OCI-LY3 (cell line): ENCODE data around the gene MAP2K6.

Experiments used
- H2AFZ ChIP-seq: fragments of 200-600, 300-600 bp; shearing (Covaris generic); 2 replicates; pipeline ENCODE4 v1.6.0; 2014; ENCODE audit warnings: antibody characterized with exemption, low read depth, low read length
- H3K27ac ChIP-seq: fragments of 200-600, 300-600 bp; sonication (generic); 2 replicates; pipeline ENCODE4 v1.5.1; 2014; ENCODE audit warnings: mild to moderate bottlenecking, low read length, moderate library complexity, mixed read lengths
- H3K27me3 ChIP-seq: fragments of 200-600, 300-600 bp; sonication (generic); 2 replicates; pipeline ENCODE4 v1.6.1; 2014; ENCODE audit warnings: low read depth, low read length, mixed read lengths
- H3K36me3 ChIP-seq: fragments of 200-600, 300-600 bp; sonication (generic); replicated peaks from 2 replicates; pipeline ENCODE3; 2014; ENCODE audit warnings: low read depth, low read length, mixed read lengths
- H3K4me1 ChIP-seq: fragments of 300-600, 200-600 bp; sonication (generic); 2 replicates; pipeline ENCODE4 v1.6.1; 2014; ENCODE audit warnings: low read length, mixed read lengths
- H3K4me2 ChIP-seq: fragments of 200-600, 300-600 bp; sonication (generic); 2 replicates; pipeline ENCODE4 v1.6.1; 2014; ENCODE audit warnings: low read length, mixed read lengths
- H3K4me3 ChIP-seq: fragments of 300-600, 200-600 bp; sonication (generic); 2 replicates; pipeline ENCODE4 v1.5.1; 2014; ENCODE audit warnings: antibody characterized with exemption, mild to moderate bottlenecking, low read length, moderate library complexity
- H3K79me2 ChIP-seq: fragments of 300-600, 200-600 bp; shearing (Covaris generic); 2 replicates; pipeline ENCODE4 v1.6.1; 2014; ENCODE audit warnings: mild to moderate bottlenecking, low read length, mixed read lengths
- H3K9ac ChIP-seq: fragments of 300-600, 200-600 bp; shearing (Covaris generic); 2 replicates; pipeline ENCODE4 v1.6.0; 2014; ENCODE audit warnings: mild to moderate bottlenecking, low read length, moderate library complexity
- H3K9me3 ChIP-seq: fragments of 200-600, 300-600 bp; shearing (Covaris generic); 2 replicates; pipeline ENCODE4 v1.6.1; 2014; ENCODE audit warnings: low read length, mixed read lengths; ENCODE audit not compliant: insufficient read depth
- H4K20me1 ChIP-seq: fragments of 200-600, 300-600 bp; sonication (generic); 2 replicates; pipeline ENCODE4 v1.6.1; 2016; ENCODE audit warnings: low read length, mixed read lengths; ENCODE audit not compliant: insufficient read depth
- EZH2phosphoT487 ChIP-seq: fragments of 200-600 bp; shearing (Covaris generic); IDR thresholded peaks from 2 replicates; pipeline ENCODE4 v1.6.1; 2018; ENCODE audit warnings: antibody characterized with exemption, mixed run types, low read depth
- TF ChIP-seq, protein P1 (sequence below): fragments of 200-600, 300-600 bp; sonication (generic); IDR thresholded peaks from 2 replicates; pipeline ENCODE4 v1.5.1; 2014; ENCODE audit warnings: antibody characterized with exemption, low read length, low read depth

MAP2K6 gene

DNA sequence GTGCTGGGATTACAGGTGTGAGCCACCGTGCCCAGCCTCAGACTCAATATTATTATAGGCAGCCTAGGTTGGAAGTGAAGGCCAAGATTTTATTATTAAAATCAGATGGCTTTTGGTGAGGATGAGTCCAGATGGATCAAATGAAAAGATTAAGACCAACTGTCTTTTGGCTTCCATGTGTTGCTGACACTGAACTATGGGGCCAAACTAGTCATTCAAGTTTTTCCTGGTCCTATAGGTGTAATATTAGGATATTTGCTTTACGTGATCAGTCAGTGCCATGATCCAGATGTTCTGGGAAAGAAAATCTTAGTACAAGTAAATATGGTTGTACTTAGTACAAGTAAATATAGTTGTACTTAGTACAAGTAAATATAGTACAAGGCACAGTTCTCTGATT, 140.6 kb downstream of the MAP2K6 start:
- Histone ChIP-seq H3K4me2 (no peak overlapping the region), H3K27ac (no peak overlapping the region), H3K27me3 (no peaks in the 10 kb centered on the region), H3K4me3 (no peak overlapping the region), H3K9ac (no peak overlapping the region), H3K9me3 (peaks cover 15% of the 10 kb centered on the region), H3K4me1 (peaks cover 35% of the 10 kb centered on the region), H3K79me2 (no peaks in the 10 kb centered on the region), H4K20me1 (no peaks in the 10 kb centered on the region), H2AFZ (no peak overlapping the region), H3K36me3 (peaks cover 23% of the 10 kb centered on the region)
- TF ChIP-seq, protein P1, sequence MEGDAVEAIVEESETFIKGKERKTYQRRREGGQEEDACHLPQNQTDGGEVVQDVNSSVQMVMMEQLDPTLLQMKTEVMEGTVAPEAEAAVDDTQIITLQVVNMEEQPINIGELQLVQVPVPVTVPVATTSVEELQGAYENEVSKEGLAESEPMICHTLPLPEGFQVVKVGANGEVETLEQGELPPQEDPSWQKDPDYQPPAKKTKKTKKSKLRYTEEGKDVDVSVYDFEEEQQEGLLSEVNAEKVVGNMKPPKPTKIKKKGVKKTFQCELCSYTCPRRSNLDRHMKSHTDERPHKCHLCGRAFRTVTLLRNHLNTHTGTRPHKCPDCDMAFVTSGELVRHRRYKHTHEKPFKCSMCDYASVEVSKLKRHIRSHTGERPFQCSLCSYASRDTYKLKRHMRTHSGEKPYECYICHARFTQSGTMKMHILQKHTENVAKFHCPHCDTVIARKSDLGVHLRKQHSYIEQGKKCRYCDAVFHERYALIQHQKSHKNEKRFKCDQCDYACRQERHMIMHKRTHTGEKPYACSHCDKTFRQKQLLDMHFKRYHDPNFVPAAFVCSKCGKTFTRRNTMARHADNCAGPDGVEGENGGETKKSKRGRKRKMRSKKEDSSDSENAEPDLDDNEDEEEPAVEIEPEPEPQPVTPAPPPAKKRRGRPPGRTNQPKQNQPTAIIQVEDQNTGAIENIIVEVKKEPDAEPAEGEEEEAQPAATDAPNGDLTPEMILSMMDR: no peak
- no peak for TF ChIP-seq EZH2phosphoT487

DNA sequence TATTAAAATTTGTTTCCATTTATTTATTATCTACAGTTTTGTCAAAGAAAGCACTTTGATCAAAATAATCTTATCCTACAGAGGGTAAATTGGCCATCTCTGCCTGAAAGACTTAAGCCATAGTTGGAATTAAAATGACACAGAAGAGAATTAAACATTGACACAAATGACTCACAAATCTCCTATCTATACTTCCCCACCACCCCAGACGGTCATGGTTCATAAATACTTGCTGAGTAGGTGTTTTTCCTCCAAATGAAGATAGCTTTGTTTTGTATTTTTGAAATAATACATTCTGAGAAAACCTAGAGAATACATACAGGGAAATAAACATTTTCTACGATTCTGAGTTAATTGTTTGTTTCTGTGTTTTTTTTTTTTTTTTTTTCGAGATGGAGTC, 142.8 kb downstream of the MAP2K6 start:
- no peaks in the 10 kb centered on the region for H3K79me2 ChIP-seq
- no peak overlapping the region for H3K4me3 ChIP-seq
- peaks cover 15% of the 10 kb centered on the region for H3K9me3 ChIP-seq
- H3K4me2 ChIP-seq: no peak overlapping the region
- H3K4me1 ChIP-seq: peaks cover 13% of the 10 kb centered on the region
- no peaks in the 10 kb centered on the region for H4K20me1 ChIP-seq
- no peak overlapping the region for H2AFZ ChIP-seq
- H3K27me3 ChIP-seq: no peaks in the 10 kb centered on the region
- H3K9ac ChIP-seq: no peak overlapping the region
- H3K27ac ChIP-seq: no peak overlapping the region
- TF ChIP-seq, protein P1: no peak
- TF ChIP-seq EZH2phosphoT487: no peak
- H3K36me3 ChIP-seq: peaks cover 18% of the 10 kb centered on the region

DNA sequence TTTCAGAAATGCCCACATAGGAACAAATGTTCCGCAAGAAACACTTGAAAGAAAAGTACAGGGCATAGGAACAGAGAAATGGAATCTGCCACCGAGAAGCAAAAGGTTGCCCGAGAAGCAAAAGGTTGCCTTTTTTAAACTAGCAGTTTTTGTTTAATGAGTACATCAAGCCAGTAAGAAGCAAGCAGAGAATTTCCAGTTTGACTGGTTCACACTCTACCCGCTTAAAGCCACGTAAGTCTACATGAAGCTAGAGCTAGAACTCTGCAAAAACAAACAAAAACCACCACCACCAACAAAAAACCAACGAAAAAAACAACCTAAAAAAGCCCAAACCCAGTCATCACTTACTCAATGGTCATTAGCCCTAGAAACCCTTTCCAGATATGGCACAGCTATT, 144.3 kb downstream of the MAP2K6 start:
- Histone ChIP-seq H3K4me2 (no peak overlapping the region), H3K79me2 (no peaks in the 10 kb centered on the region), H3K27me3 (no peaks in the 10 kb centered on the region), H3K36me3 (peaks cover 4% of the 10 kb centered on the region), H3K4me1 (no peaks in the 10 kb centered on the region), H3K4me3 (no peak overlapping the region), H3K9me3 (peaks cover 4% of the 10 kb centered on the region; the same call in 1 of the 2 replicates), H4K20me1 (no peaks in the 10 kb centered on the region), H2AFZ (no peak overlapping the region), H3K9ac (no peak overlapping the region), H3K27ac (no peak overlapping the region)
- TF ChIP-seq EZH2phosphoT487: no peak
- TF ChIP-seq, protein P1: no peak

DNA sequence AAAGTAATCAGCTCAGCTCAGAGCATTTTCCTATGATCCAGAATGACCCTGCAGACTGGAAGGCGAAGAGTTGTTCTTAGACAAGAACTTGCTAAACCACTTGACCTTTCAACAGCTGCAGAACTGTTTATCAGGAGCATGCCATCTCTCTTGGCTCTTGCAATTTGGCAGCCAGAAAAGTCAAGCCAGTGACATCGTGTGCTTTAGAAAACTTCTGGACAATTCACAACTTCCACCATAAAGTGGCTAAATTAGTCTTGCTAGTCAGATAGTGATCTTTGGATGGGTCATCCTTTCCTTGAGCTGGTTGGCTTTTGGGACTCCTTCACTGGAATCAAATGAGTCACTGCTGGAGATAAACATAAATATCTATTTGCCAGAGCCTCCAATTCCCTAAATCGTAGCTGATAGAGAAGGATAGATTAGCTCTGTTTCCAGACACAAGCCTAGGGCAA, 146.5 kb downstream of the MAP2K6 start:
- H3K9me3 ChIP-seq: no peaks in the 10 kb centered on the region
- TF ChIP-seq, protein P1: no peak
- no peak for TF ChIP-seq EZH2phosphoT487
- no peak overlapping the region for H3K4me3 ChIP-seq
- H2AFZ ChIP-seq: no peak overlapping the region
- no peaks in the 10 kb centered on the region for H3K4me1 ChIP-seq
- no peak overlapping the region for H3K9ac ChIP-seq
- no peaks in the 10 kb centered on the region for H3K36me3 ChIP-seq
- no peaks in the 10 kb centered on the region for H3K27me3 ChIP-seq
- no peak overlapping the region for H3K27ac ChIP-seq
- no peaks in the 10 kb centered on the region for H4K20me1 ChIP-seq
- H3K4me2 ChIP-seq: no peak overlapping the region
- no peaks in the 10 kb centered on the region for H3K79me2 ChIP-seq
